GM19395 (cell line): ENCODE measurements around the gene SLC66A1.

ENCODE experiments used
- ATAC-seq: cut with Tn5 transposase; IDR thresholded peaks from one replicate; pipeline ENCODE4 v1.9.1; 2021; ENCODE audit warnings: mild to moderate bottlenecking, moderate library complexity; ENCODE audit not compliant: unreplicated experiment

Gene SLC66A1

DNA sequence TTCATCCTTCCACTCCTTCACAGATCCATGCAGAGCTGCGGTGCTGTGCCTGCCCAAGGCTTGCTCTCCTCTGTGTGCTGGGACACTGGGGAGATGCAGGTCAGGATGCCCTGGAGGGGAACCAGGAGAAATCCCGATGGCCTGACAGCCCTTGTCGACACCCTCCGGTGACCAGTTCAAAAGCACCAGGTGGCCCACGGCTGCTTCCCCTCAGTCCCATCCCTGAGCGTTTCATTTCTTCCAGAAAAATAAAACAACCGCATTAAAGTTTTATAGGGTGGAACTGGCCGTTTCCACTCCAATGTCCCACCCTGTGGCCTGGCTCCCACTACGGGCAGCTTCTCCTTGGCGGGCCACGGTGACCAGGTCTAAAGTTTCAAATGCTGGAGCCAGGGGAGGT, 48.3 kb downstream of the SLC66A1 start:
- ATAC-seq, result no peak

DNA sequence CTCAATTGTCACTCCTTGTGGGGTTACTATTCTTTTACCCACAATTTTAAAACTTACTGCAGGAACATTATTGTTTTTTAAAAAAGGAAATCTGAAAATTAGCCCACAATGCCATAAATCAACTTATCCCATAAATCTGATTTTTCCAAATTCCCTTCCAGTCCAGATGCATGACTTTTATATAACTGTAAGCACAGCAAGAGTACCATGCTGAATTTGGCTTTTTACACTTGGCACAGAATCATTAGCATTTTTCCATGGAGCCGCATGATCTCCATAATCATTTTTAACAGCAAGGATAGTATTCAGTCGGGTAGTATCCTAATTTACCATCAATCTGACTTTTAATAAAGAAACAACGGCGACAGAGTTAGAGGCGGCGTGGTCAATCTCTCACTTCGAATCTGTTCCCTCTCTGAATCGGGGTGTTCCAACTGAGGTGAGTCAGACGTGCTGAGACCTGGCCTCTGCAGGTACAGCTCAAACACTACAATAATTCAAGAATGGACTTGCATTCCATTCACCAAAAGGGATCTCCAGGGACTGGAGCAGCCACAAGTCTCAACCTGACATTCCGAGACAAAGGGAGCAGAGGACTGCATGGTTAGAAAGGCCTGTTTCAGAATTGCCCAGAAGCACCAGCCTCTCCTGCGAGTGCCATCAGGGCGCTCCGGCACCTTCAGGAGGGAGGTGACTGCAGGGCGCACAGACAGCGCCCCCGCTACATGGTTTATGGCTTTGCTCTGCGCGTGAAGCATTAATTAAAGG, 48.9 kb downstream of the SLC66A1 start:
- ATAC-seq, result no peak

DNA sequence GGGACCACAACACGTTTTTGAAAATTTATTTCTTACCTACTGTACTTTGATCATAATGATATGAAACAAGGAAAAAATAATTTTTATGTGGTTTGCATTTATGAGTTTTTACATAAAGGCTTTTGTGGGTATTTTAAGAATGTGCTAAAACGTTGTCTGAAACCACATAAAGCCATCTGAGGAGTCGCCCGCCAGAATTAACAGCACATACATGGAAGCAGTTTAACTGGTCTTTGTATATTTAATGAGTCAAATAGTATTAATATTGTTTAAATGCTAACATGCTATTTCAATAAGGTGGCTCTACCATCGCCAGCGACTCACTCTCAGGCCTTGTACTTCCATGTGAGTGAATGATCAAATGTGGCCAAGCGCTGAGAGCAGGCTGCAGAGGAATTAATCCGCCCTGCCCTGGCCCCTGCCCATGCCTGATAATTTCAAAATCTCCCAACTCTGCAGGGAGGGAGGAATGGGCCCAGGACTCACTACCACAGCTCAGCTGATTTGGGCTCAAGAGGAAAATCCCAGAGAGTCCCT, 49.6 kb downstream of the SLC66A1 start:
- ATAC-seq, result no peak

DNA sequence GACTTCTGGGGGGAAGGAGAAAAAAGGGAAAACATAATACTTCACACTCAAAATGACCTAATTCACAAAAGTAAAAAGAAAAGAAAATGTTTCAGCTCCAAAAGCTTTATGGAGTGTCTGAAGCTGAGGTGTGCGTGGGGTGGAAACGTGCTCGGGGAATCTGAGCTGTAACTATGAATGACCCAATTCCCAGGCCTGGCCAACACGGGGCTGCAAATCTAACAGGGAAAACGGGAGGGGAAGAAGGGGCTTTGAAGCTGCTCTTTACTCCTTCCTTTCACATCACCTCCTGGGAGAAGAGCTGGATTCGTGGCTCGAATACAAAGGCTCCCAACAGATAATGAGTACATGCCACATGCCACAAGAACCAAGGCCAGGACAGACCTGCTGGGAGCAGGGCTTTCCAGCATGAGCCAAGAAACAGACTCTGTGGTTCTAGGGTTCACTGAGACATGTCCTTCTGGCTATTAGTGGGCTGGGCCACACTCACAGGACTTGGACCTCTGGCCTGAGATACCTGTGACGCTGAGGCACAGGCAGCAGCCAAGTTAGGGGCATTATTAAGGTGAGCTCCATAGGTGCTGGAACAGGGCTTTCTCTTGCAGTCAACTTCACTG, 51.5 kb downstream of the SLC66A1 start:
- ATAC-seq, result no peak

DNA sequence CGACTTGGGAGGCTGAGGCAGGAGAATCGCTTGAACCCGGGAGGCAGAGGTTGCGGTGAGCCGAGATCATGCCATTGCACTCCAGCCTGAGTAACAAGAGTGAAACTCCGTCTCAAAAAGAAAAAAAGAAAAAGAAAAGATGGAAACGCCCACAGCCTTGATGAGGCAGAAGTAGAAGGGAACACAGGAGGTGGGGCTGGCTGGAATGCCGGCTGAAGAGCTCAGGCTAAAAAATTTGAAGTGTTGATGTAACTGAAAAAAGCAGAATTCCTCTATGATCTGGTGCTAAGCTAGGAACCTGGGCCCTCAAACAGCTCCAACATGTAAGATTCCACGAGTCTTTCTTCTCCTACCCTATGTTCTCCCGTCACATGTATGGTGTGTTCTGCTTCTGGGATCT, 53.6 kb downstream of the SLC66A1 start:
- no peak for ATAC-seq

DNA sequence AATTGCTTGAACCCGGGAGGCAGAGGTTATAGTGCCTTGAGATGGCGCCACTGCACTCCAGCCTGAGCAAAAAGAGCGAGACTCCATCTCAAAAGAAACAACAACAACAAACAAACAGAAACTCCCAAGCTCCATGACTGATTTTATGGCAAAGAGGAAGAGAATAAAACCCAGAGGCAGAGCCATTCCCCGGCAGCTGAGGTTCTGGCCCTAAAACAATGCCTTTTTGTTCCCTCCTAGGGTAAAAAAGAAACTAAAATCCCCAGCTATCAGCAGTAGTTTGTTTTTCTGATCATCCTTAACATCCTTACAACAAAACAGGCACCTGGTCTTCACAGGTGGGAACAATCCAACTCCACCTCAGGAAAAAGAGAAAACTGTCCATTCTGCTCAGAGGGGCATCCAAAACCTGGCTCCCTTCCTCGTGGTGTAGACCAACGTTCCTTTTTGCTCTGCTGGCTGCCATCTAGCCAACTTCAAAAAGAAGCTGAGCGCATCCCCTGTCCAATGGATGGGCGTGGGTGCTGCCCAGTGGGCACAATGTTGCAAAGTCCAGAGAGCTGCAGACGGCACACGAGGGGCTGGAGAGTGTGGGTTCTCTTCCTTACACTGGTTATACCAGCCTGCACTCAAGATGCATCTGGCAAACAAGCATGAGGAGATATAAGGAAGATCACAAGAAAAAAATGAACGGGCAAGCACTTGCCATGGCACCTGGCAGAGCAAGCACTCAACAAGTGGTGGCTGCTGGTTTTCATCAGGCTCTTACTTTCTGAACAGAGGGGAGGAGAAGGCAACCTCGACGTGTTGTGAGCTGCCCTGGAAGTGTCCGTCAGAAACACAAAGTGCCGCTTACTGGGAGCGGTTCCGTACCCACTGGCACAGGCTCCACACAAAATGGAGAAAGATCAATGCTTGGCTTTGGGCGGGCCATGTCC, 54.7 kb downstream of the SLC66A1 start:
- ATAC-seq, result no peak

DNA sequence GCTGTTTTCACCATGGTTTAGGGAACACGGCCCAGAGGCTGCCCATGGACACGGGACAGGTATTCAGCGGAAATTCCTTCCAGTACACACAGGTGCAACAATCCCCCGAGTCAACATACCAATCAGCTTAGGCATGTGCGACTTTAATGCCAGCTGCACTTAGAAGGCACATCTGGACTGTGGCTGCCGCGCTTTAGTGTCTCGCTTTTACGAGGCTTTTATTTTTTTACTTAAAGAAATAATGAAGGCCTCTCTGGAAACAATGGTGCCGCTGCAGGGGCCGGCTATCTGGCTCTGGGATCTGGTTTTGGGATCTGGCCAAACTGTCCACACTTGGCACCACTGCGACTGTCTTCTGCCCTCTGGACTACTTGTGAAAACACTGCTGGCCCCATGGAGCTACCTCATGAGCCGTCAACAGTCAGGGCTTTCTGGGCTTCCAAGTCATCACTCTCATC, 55.5 kb downstream of the SLC66A1 start:
- no peak for ATAC-seq

DNA sequence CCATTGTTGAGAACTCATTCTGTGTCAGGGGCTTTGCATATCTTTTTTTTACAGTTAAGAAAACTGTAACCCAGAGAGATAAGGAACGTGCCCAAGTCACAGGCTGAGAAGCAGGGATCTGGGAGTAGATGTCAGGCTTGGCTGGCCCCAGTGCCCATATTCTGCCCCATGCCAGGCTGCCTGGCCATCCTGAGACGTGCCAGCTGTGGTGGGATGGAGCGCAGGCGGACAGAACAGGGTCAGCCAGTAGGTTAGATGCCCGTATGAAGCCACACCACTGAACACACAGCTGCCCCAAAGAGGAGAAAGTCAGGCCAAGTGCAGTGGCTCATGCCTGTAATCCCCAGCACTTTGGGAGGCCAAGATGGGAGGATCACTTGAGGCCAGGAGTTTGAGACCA, 55.9 kb downstream of the SLC66A1 start:
- ATAC-seq, result no peak

DNA sequence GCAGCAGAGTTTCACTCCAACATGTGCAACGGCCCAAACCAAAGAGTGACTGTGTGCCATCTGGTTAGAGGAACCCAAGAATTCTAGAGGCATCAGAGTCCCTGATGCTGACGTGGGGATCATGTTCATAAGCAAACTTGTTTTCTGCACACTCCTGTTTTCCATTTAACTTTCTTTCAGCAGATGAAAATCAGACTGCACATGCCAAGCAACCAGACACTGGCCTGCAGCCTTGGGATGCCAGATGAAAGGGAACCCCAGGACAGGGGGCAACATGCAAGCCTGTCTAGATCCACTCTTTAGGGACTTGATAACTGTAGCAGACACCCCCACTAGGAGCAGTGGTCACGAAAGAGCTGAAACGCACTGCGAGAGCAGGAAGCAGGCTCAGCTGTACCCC, 56.8 kb downstream of the SLC66A1 start:
- ATAC-seq, result no peak

DNA sequence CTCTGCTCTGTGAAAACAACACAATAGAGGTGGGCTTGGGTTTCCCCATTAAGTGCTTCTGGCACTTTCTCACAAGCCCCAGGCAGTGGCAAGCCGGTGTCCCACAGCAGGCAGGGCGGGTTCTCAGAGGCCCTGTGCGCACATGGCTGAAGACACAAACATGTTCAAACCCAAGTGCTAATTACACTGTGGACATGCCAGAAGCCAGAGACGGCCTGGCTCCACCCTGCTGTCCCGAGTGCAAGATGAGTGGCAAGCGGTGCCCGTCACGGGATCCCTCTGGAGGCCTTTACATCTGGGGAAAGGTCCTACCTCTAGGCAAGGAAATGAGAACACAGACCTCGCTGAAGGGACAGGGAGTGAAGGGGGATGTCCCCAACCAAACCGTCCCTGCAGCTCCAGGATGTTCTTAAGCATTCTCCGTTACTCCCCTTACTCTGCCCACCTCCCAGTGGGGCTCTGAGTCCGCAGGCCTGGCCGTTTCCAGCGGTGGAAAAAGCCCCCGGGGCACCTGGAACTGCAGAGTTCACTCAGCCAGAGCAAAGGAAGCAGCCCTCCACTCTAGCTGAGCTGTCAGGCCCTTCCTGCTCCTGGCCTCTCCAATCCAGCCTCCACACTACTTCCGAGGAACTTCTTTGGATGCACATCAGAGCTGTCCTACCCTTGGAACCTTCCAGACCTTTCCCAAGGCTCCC, 57.4 kb downstream of the SLC66A1 start:
- ATAC-seq, result no peak

DNA sequence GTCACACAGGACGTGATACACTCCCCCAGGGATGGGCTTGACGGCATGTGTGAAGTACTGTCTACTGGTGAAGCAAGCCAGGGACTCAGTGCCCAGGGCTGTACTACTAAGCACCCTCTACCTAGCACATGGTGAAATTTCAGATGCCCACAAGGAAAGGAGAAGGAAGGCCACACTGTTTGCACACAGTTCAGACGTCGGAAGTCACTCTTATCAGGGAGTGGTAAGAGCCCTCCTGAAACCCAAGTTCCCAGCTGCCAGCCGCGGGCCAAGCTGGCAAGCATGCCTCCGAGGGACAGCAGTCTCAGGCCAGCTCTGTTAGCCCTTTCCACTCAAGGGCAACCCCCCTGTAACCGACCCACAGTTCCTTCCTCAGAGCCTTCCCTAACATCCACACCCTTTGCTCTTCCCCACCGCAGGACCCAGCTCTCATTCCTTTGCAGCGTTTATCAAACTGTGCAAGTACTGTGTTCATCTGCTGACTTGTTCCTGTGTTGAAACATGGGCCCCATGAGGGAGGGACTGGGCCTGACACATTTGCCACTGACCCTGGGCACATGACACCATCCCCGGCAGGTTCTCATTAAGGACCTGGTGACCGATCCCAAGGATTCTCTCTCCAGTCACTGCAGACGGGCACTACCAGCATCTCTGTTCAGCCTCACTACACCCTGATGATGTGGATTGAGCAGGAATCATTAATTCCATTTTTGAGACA, 58.5 kb downstream of the SLC66A1 start:
- ATAC-seq, result no peak

DNA sequence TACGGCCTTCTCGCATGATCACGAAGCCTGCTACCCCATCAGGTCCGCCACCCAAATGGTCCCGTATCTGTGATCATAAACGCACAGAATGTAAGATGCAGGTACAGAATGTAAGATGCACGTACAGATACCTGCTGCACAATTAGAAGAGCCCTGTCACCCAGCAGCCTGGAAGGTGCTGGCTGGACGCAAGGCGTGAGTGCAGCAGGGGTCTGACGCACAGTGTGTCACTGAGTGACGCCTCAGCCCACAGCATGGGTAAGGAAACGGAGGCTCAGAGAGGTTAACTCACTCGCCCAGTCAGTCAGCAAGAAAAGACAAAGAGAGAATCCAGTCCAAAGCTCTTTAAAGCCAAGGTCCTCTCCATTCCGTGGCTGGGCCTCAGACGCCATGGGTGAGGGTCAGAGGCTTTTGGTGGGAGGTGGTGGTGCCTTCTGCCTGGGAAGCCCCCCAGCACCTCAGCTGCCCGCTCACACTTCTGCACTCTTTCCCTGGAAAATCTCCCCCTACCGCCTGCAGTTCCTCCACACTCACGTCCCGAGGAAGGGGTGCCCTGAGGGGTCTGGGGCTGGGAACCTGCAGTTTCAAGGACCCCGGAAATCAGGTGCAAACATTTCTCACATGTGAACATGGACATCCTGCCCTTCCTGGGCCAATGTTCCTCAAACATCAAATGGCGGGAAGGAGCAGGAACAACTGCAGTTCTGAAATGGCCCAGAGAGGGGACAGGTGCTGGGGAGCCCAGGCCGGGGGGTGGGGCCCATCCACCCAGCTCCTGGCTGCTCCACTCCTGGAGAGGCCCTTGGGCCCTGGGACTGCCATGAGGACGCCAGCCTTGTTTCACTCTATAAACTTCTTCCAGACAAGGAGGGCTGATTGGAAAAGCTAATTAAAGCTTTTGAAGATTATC, 59.4 kb downstream of the SLC66A1 start:
- no peak for ATAC-seq

DNA sequence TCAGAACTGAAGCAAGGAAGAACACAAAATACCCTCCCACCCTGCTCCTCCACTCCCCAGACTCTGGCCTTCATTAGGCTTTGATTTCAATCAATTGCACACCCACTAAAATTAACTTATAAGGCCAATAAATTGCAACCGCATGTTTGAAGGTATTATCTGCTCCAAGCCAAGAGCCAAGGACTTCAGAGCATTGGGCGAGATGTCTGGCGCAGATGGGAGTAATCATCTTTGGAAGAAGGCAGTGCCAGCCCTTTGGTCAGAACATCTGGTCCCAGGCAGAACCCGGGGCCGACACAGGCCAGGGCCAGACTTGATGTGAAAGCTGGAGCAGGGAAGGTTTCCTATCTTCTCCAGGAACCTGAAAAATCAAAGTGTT, 60.0 kb downstream of the SLC66A1 start:
- ATAC-seq, result no peak

DNA sequence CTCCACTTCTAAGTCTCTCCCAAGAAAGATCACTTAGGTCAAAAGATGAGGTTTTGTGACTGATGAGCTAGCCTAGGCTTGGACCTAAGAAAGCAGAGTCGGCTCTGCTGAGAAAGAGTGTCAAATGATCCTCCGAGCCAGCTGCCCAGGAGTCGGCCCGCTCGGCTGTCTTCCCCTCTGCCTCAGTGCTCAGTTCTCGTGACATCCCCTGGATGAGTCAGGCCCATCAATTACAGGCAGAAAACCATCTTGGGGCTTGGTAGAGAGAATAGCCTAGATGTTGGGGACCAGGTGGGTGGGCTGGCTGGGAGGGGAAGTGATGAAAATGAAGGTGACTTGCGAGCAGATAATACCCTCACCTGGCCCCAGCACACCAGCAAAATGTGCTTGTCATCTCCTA, 60.5 kb downstream of the SLC66A1 start:
- ATAC-seq, result no peak

DNA sequence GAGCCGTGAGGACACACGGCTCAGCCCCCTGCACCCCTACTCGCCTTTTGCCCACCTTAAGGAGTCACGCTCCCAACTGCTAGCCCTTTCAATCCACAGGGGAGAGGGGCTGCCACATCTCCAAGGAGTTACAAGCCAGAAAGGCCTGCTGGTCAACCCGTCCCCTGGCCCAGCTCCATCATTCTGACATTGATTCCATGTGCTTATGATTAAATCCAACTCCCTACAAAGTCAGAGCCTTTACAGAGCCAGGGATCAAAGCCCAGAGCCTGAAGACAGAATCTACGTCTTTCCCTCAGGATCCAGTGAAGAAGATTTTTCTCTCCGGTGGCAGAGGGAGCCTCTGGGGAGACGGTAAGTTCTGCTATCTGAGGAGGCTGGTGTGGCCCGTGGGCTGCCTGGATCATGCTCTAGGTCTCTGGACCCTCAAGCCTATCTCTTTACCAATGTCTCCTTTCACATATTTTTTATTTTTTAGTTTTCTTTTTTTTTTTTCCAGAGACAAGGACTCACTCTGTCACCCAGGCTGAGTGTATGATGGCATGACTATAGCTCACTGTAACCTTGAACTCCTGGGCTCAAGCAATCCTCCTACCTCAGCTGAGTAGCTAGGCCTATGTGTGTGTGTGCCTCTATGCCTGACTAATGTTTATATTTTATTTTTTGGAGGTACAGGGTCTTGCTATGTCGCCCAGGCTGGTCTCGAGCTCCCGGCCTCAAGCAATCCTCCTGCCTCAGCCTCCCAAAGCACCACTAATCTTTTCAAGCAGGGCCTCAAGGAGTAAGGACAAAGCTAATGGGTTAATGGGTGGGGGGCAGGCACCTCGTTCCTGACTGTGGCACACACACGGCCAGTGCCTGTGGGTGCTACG, 61.3 kb downstream of the SLC66A1 start:
- ATAC-seq, result no peak

DNA sequence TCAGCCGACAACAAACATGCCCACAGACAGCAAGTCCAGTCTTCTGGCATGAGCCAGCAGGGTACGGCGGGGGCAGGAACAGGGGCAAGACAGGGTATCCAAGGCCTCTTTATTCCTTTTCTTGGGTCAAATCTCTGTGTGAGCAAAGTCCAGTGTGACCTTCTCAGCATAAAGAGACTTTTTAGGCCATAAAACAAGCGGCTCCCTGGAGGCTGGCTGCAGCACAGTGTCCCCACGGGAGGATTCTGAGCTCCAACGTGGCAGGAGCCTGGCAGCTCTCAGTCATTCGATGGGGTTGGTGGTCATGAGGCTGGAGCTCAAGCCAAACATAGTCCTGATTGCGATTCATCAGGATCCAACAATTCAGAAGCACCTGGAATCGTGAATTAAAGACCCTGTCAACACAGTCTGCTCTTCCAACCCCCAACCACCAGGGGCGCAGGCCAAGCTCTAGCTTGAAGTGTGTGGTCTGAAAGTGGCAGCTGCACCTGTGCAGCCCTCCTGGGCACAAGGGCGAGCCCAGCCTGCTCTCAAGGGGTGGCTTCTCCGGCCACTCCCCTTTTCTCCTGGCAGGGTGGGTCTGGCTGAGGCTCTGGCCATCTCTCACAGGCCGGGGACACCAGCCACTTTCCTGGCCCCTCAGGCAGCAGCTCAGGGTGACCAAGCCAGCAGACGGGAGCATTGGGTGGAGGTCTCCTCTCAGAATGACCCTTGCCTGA, 62.1 kb downstream of the SLC66A1 start:
- ATAC-seq, result no peak

DNA sequence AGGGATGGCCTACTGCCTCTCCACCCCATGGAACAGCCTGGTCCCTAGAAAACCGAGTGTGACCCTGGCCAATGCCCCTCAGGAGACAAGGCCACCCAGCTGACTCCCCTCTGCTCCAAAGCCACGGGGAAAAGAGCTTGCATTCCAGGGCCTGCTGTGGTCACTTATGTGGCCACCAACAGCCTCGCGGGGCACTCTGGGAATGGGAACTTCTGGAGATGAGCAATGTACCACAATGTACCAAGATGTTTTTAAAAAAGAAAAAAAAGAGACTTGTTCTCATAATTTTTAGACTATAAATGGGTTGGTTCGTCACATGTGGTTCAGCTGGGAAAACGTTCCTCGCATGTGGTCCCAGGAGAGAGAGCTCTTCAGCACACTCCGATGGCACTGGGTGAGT, 62.8 kb downstream of the SLC66A1 start:
- no peak for ATAC-seq
